ENCODE data around the gene CASP2.
A peak's percentile ranks its signal among the peaks of the same experiment; 100 is the strongest.

GRCh38 chr7:143305423-143306070 is 17.4 kb downstream of the CASP2 start:
- TF ChIP-seq MAX (IDR thresholded peaks at IDR 0.05; ENCODE audit: low read depth, low read length) (no peak), CTCF (IDR thresholded peaks at IDR 0.05; ENCODE audit: low read depth, low read length) (peak; percentile 93), MYC (IDR thresholded peaks at IDR 0.05; ENCODE audit: low read depth, low read length) (no peak)
